AG08395 (cell line): ENCODE results near the gene FYB1.
A peak's percentile ranks its signal among the peaks of the same experiment; 100 is the strongest.
"Not testable (repeated sequence)": the region's sequence is repeated elsewhere in the genome, so short reads cannot be mapped to it uniquely, and the experiment has no call there.

Source experiments
- DNase-seq: peaks from one replicate; pipeline ENCODE4 v3.0.0; 2012; ENCODE audit warnings: mixed read lengths, low spot score

Gene FYB1

DNA sequence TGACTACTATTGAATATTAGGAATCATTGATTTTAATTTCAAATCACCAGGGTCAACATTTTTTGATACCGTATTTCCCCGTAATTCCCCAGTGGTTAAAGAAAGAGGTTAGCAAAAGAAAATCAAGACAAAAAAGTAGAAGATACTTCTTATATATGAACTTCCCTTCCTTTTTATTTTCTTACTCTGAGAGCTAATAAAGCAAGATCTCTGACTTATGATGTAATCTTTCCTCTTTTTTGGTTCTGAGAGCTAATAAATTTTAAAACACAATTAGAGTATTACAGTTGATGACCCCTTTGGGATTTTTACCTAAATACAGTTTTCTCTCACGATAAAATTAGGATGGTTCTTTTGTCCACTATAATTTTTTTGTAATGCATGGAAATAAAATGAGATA lies 9.2 kb upstream of the FYB1 start:
- DNase-seq, result no peak

- DNase-seq, result no peak
Observed at GRCh38 chr5:39226558-39226957, 7.2 kb upstream of the FYB1 start.

- no peak for DNase-seq
Observed at GRCh38 chr5:39226100-39226451, 6.7 kb upstream of the FYB1 start.

- DNase-seq, result no peak
Observed at GRCh38 chr5:39225405-39226099, 6.2 kb upstream of the FYB1 start.

DNA sequence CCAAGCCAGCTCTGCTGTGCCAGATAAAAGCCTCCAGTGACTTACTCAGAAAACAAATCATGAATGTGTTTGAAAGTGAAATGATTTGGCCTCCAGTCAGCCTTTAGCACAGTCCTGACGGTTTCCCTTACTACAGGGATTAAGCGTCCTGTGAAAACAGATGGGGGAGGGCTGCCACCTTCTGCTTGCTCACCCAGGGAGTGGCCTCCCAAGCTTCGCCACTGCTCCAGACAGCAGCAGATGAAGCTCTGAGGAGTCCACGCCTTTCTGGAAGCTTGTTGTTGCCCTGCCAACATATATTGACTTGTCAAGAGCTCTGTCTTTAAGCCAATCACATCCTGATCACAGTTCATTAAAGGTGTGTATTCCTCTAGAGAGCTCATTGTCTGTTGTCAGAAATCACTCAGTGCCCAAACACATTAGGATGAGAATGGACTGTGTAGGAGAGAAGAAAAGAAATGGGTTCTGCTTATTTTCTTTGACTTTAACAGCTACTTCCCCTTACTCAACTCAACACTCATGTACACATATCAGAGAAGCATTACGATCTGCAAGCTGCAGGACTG lies 4.9 kb upstream of the FYB1 start:
- no peak for DNase-seq

DNA sequence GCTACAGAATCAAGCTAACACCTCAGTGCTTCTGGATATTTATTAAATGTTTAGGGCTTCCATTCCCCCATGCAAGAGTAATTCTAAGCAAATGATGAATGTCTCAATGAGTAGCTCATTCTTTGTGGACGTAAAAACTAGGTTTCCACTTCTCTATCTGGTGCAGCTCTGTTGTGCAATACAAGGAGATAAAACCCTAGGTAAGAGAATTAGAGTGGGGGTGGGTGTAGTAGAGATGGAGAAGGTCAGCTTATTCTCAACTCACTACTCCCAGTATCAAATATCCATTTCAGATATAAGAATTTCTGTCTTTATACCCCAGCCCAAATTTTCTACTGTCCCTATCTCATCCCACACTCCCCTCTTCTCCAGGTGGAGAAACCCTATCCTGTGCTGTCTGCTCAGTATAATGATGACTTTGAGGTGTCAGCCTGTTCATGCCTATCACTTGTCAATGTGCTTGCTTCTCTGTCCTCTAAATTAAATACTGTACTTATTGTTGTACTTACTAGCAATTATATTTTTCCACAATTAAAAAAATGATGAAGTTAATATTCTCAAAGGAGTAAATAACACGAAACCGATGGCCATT lies 4.3 kb upstream of the FYB1 start:
- no peak for DNase-seq

DNA sequence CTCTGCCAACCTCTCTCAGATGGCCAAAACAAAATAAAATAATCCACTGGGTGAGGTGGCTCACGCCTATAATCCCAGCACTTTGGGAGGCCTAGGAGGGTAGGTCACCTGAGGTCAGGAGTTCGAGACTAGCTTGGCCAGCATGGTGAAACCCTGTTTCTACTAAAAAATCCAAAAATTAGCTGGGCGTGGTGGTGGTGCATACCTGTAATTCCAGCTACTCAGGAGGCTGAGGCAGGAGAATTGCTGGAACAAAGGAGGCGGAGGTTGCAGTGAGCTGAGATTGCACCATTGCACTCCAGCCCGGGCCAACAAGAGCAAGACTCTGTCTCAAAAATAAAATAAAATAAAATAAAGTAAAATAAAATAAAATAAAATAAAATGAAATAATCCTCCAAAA lies 2.3 kb upstream of the FYB1 start:
- DNase-seq, result not testable (repeated sequence)

DNA sequence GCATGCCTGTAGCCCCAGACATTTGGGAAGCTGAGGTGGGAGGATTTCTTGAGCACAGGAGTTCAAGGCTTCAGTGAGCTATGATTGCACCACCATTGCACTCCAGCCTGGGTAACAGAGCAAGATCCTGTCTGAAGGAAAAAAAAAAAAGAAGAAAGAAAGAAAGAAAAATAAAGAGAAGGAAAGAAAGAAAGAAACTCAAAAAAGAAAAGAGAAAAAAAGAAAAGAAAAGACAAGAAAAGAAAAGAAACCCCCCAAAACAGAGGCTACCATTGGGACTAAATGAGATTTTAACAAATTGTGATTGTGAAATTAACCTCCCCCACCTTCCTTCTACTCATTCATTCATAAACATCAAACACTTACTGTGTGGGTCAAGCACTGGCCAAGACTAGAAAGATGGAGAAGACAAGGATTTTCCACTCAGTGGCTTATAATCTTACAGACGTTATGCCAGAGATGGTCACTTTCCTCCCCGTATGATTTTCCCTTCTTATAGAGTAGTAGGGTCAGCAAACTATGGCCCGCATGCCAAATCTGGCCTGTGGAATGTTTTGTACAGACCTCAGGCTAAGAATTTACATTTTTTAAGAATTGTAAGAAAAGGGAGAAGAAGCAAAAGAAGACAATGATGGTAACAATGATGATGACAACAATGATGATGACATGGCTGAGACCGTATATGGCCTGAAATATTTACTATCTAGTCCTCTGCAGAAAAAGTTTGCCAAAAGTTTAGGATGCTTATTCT lies 1.1 kb upstream of the FYB1 start:
- DNase-seq, result no peak

- peak; percentile 15 for DNase-seq
Observed at GRCh38 chr5:39218482-39219402, 621 bp downstream of the FYB1 start.

GRCh38 chr5:39217365-39218281 lies 1.7 kb downstream of the FYB1 start:
- DNase-seq, result peak; percentile 84

GRCh38 chr5:39216631-39217030 lies 2.7 kb downstream of the FYB1 start:
- DNase-seq, result no peak

- no peak for DNase-seq
Observed at GRCh38 chr5:39215857-39216256, 3.5 kb downstream of the FYB1 start.

DNA sequence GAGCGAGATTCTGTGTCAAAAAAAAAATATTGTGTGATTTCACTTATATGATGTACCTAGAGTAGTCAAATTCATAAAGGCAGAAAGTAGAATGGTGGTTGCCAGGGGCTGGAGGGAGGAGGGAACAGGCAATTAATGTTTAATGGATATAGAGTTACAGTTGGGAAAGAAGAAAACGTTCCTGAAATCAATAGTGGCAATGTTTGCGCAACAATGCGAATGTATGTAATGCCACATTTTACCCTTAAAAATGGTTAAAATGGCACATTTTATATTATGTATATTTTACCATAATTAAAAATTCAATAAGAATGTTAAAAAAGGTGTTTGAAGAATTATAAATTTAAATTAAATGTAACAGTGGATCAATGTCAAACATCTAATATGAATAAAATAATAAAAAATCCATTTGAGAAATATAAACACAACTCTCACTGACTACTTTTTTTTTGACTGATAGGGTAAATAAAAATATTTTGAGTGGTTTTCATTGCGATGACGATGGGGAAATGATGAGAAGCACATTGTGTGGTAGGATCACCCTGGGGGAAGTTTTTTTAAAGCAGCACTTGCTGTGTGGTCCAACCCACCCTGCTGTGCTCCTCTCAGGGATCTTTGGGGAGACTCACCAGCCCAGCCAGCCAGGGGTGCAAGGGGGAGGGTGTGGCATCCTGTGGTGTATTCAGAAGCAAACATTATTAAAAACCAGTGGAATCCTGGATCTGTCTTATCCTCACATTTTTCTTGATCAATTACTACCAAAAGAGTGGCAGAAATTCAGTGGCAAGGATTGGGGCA lies 4.3 kb downstream of the FYB1 start:
- DNase-seq, result no peak

GRCh38 chr5:39213447-39214207 lies 5.7 kb downstream of the FYB1 start:
- DNase-seq, result no peak

DNA sequence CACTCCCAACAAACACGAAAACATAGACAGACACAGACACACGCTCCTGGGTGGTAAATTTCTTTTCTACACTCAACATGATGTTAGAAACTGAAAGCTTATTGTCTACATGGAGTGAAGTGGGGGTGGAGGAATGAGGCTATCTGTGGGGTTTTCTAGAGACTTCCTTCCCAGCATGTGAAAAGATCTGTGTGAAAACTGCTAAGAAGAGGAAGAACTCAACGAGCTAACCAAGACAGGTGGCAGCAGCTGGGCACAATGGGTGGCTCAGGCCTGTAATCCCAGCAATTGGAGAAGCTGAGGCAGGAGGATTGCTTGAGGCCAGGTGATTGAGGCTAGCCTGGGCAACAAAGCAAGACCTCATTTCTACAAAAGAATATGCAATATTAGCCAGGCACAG lies 7.6 kb downstream of the FYB1 start:
- DNase-seq, result no peak

DNA sequence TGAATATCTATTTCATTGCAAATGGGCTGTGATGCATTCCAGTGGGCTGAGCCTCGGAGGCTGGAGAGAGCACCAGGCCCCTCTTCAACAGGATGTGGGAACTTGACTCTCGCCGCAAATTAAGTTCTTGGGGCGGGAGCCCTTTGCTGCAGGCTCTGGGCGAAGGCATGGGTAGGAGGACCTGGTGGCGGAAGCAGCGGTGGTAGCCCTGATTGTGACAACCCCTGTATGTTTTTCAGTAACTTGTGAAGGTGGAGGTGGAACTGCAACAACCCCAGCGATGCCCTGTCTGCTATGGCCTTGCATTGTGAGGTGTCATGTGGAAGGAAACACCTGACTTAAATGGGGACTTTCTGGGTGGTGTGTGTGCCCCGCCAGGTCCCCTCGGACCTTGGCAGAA lies 9.4 kb downstream of the FYB1 start:
- DNase-seq, result no peak

DNA sequence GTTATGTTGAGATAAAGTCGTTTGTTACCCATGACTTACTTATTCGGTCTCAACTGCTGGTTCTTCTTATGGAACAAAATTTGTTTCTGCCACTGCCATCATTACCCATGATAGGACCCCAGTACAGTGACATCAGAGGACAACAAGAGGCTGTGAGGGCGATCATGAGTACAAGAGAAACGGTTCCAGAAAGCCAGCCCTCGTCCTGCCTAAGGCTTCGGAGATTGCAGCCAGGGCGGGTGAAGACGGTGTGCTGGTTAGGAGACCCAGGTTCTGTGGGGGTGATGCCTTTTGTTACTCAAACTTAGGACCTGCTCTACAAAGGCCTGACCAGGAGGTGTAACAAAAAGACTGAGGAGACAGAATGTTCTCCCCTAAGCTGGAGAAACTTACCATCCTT lies 10.9 kb downstream of the FYB1 start:
- DNase-seq, result no peak

DNA sequence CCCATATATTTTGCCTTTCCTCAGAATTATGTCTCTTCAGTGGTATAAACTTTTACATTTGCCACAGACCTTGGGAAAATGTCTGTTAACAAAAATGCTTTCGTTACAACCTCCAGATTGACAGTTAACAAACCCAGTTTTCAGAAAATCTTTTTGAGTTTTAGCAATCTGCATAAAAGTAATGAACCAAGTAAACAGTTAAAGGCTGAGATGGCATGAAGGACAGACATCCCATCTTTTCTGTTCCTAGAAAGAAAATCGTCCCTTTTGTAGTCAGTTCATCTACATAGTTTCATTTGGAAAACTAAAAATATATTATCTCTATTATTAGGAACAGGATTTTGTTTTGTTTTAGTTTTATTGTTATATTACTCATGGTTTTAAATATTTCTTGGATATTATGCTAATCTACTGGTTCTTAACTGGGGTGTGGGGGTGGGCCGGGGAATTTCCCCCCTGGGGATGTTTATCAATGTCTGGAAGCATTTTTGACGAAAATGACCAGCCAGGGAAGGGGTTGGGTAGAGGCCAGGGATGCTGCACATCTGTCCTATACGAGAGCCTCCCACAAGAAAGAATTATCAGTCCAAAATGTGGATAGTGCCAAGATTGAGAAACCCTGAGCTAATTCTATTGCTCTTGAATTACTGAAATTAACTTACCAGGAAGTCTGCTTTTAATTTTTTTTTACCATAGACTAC lies 11.9 kb downstream of the FYB1 start:
- DNase-seq, result no peak
